Adrenal gland (tissue), 5 donors: Measurements from ENCODE around the gene ADAMTS17.

Source experiments
- POLR2A ChIP-seq, 2 donors: fragments of 450-650 bp; IDR thresholded peaks; one replicate each; pipeline ENCODE4 v1.6.1; 2017; ENCODE audit warnings: antibody characterized with exemption in 2 of 2, mild to moderate bottlenecking in 2 of 2, moderate library complexity in 1 of 2
- TF ChIP-seq, protein P1 (sequence below), 6 experiments: fragments of 450-650 bp in 4 of 6; fragments of 200-600 bp in 2 of 6; sonication (generic) in 1 of 6; IDR thresholded peaks; 1 replicate in 5 of 6; 2 replicates in 1 of 6; pipeline versions ENCODE4 v1.5.1 to v1.8.0; 2016 to 2021; ENCODE audit warnings: antibody characterized with exemption in 6 of 6, mild to moderate bottlenecking in 2 of 6, moderate library complexity in 1 of 6
- donor health status: DM: no; HTN: no; CAD: no.

DNA sequence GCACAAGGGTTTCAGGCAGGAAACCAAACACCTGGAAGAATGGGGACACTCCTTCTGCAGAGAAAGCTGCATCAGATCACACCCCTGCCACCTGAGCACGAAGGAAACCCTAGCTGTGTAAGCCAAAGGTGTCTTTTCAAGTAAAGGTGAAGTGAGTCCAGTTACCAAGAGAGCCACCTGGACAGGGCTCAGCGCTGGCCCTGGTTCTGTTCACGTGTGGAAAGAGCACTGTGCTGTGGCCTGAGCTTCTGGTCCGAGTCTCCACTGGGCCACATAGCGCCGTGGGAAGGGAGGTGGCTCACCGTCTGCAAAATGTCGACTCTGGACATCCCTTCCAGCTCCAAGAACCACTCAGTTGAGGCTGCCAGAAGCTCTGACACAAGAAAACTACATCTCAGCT, 151.1 kb downstream of the ADAMTS17 start:
- TF ChIP-seq, protein P1, sequence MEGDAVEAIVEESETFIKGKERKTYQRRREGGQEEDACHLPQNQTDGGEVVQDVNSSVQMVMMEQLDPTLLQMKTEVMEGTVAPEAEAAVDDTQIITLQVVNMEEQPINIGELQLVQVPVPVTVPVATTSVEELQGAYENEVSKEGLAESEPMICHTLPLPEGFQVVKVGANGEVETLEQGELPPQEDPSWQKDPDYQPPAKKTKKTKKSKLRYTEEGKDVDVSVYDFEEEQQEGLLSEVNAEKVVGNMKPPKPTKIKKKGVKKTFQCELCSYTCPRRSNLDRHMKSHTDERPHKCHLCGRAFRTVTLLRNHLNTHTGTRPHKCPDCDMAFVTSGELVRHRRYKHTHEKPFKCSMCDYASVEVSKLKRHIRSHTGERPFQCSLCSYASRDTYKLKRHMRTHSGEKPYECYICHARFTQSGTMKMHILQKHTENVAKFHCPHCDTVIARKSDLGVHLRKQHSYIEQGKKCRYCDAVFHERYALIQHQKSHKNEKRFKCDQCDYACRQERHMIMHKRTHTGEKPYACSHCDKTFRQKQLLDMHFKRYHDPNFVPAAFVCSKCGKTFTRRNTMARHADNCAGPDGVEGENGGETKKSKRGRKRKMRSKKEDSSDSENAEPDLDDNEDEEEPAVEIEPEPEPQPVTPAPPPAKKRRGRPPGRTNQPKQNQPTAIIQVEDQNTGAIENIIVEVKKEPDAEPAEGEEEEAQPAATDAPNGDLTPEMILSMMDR (IDR thresholded peaks at IDR 0.05), result no peak
- TF ChIP-seq POLR2A (IDR thresholded peaks at IDR 0.05), result no peak
